Neutrophil (primary cell): ENCODE measurements around the gene AFF1.
A peak's percentile ranks its signal among the peaks of the same experiment; 100 is the strongest.
"Not testable (repeated sequence)": the region's sequence is repeated elsewhere in the genome, so short reads cannot be mapped to it uniquely, and the experiment has no call there.

ENCODE experiments used
- H3K27ac ChIP-seq: fragments of 200-600 bp; sonication (generic); 2 replicates; pipeline ENCODE4 v1.5.1; 2016; ENCODE audit warnings: mild to moderate bottlenecking, moderate library complexity
- H3K27me3 ChIP-seq: fragments of 200-600 bp; sonication (generic); 2 replicates; pipeline ENCODE4 v1.6.0; 2016; ENCODE audit warnings: mild to moderate bottlenecking
- H3K36me3 ChIP-seq: fragments of 200-600 bp; sonication (generic); 2 replicates; pipeline ENCODE4 v1.5.1; 2017
- H3K4me1 ChIP-seq, 2 experiments: fragments of 200-600 bp in 1 of 2; sonication (generic) in 1 of 2; 1 replicate in 1 of 2; 2 replicates in 1 of 2; pipeline versions ENCODE4 v1.5.1 to v1.6.1; 2013 to 2016; ENCODE audit warnings: low read depth in 1 of 2, low read length in 1 of 2, mild to moderate bottlenecking in 1 of 2, moderate library complexity in 1 of 2; ENCODE audit not compliant: control insufficient read depth in 1 of 2, insufficient read depth in 1 of 2
- H3K4me3 ChIP-seq, 2 experiments: fragments of 200-600 bp in 1 of 2; sonication (generic) in 1 of 2; 1 replicate in 1 of 2; 2 replicates in 1 of 2; pipeline ENCODE4 v1.5.1; 2013 to 2016; ENCODE audit warnings: low read depth in 1 of 2, low read length in 1 of 2, mild to moderate bottlenecking in 1 of 2, moderate library complexity in 1 of 2
- H3K9me3 ChIP-seq: fragments of 200-600 bp; sonication (generic); 2 replicates; pipeline ENCODE4 v1.5.1; 2016
- CTCF ChIP-seq: fragments of 200-600 bp; sonication (generic); IDR thresholded peaks from 2 replicates; pipeline ENCODE4 v1.5.1; 2016; ENCODE audit warnings: antibody characterized with exemption

AFF1 gene

GRCh38 chr4:87009095-87009648, 74.4 kb downstream of the AFF1 start:
- peaks cover 78 to 79% of the 10 kb centered on the region in 2 experiments for H3K4me1 ChIP-seq
- no peak for TF ChIP-seq CTCF
- no peaks in the 10 kb centered on the region for H3K36me3 ChIP-seq
- no peaks in the 10 kb centered on the region for H3K27me3 ChIP-seq
- peak overlapping the region; percentile 83 to 96 for H3K4me3 ChIP-seq
- H3K27ac ChIP-seq: peak overlapping the region; percentile 94
- H3K9me3 ChIP-seq: no peaks in the 10 kb centered on the region

GRCh38 chr4:87010192-87010591, 75.4 kb downstream of the AFF1 start:
- H3K27ac ChIP-seq: peak overlapping the region; percentile 94
- H3K36me3 ChIP-seq: no peaks in the 10 kb centered on the region
- H3K4me1 ChIP-seq: peaks cover 84 to 85% of the 10 kb centered on the region in 2 experiments
- TF ChIP-seq CTCF: no peak
- H3K9me3 ChIP-seq: no peaks in the 10 kb centered on the region
- peak overlapping the region; percentile 83 to 96 for H3K4me3 ChIP-seq
- no peaks in the 10 kb centered on the region for H3K27me3 ChIP-seq

DNA sequence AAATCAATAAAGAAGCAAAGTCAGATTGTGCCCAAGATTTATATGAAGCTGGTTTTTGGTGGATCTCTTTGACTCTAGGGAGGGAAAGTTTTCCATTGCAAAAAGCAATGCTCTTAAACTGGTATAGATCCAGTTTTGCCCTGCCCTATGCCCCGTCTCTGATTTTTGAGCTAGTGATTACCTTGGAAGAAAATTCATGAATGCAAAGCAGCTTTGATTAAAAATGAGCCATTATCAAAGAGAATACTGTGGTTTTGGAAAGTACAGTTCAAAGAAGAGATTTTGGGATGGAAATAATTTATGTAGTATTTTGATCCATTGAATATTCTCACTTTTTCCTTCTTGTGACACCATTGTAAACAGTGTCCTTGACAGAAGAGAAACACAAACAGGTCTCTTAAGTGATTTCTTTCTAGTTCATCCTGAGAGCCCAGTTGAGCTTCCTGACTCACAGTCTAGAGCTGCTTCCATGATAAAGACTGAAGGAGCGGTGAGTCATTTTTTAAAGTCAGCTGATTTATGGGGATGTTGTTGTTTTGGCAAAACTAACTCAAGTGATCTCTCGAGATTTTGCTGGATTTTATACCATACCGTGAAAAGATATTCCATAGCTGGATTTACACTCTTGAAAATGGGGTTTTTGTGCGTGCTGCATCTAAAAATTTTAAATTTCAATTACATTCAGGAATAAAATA, 76.7 kb downstream of the AFF1 start:
- Histone ChIP-seq H3K4me1 (peaks cover 86 to 88% of the 10 kb centered on the region in 2 experiments), H3K27ac (peak overlapping the region; percentile 94), H3K9me3 (no peaks in the 10 kb centered on the region), H3K36me3 (no peaks in the 10 kb centered on the region), H3K27me3 (no peaks in the 10 kb centered on the region), H3K4me3 (peak overlapping the region in 1 of 2 experiments; percentile 3)
- TF ChIP-seq CTCF: no peak

DNA sequence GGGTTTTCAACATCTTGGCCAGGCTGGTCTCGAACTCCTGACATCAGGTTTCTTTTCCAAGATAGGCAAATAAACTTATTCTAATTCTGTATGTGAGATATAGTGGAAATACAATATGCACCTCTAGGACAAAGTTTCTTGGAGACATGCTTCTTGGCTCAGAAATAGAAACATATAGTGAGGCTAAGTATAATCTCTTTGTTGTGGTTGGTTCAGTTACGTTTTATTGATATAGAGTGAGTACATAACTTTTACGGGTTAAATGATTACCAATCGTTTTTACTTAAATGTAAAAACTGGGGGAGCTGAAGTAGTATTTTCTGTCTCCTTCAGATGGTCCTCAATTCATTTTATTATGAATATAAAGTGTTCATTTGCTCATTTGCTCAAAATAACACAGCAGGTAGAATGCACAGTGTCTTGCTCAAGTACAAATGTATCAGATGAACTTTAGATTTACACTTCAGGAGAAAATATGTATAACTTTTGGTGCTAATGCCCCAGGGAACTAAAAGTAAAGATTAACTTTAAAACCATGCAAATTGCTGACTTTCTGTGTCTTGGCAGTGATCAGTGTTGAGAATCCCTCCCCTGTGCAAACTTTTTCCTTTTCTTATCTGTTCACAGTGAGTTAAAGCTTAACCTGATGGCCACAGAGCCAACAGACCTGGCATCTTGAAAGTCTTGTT, 77.6 kb downstream of the AFF1 start:
- Histone ChIP-seq H3K27me3 (no peaks in the 10 kb centered on the region), H3K36me3 (no peaks in the 10 kb centered on the region), H3K4me1 (peaks cover 92% of the 10 kb centered on the region in 2 experiments), H3K27ac (peak overlapping the region; percentile 94), H3K9me3 (no peaks in the 10 kb centered on the region), H3K4me3 (no peak overlapping the region)
- TF ChIP-seq CTCF: no peak

- Histone ChIP-seq H3K4me1 (peaks cover 94 to 95% of the 10 kb centered on the region in 2 experiments), H3K27ac (peak overlapping the region; percentile 94)
- not testable (repeated sequence) for H3K27me3 ChIP-seq, H3K4me3 ChIP-seq, H3K36me3 ChIP-seq, H3K9me3 ChIP-seq
Observed at GRCh38 chr4:87012954-87013308, 78.1 kb downstream of the AFF1 start.

GRCh38 chr4:87014284-87014782, 79.5 kb downstream of the AFF1 start:
- no peak for TF ChIP-seq CTCF
- Histone ChIP-seq H3K27me3 (no peaks in the 10 kb centered on the region), H3K4me3 (no peak overlapping the region), H3K4me1 (peaks cover 94 to 95% of the 10 kb centered on the region in 2 experiments), H3K27ac (peak overlapping the region; percentile 57), H3K9me3 (no peaks in the 10 kb centered on the region), H3K36me3 (no peaks in the 10 kb centered on the region)
